ENCODE measurements around the gene TRABD2B. TPM values are rescaled to one million over a fixed set of nuclear protein-coding genes. Genes with fewer than 3 reads are reported as not detected.

Gene TRABD2B
- total RNA-seq, 1 donor from 2014 or later = not detected

DNA sequence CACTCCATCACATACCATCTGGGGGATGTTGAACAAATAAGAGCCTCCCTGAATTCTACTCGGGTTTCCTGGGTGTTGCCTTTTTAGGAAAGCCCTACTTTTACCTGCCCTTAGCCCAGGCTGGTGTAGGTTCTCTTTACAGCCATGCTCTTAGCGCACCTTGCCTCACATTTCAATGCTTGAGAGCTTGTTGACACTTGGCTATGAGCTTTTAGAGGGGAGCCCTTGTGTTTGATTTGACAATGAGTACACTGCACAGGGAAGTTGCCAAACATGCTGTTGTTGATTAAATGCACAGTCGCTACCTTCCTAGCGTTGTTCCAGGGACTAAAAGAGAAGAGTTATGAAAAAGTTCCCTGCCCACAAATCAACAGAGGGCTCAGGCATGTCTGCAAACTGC, 103.8 kb downstream of the TRABD2B start:
- DNase-seq (ENCODE audit: extremely low spot score, unreplicated experiment) = no peak
- no peaks in the 10 kb centered on the region for H3K36me3 Mint-ChIP-seq (ENCODE audit: unreplicated experiment)
- H3K4me1 Mint-ChIP-seq (ENCODE audit: unreplicated experiment) = no peaks in the 10 kb centered on the region
- H3K9me3 Mint-ChIP-seq (ENCODE audit: unreplicated experiment) = no peaks in the 10 kb centered on the region
- no peak overlapping the region for H3K27ac Mint-ChIP-seq (ENCODE audit: unreplicated experiment)
- H3K4me3 Mint-ChIP-seq (ENCODE audit: unreplicated experiment) = no peak overlapping the region
- TF ChIP-seq, protein P1, sequence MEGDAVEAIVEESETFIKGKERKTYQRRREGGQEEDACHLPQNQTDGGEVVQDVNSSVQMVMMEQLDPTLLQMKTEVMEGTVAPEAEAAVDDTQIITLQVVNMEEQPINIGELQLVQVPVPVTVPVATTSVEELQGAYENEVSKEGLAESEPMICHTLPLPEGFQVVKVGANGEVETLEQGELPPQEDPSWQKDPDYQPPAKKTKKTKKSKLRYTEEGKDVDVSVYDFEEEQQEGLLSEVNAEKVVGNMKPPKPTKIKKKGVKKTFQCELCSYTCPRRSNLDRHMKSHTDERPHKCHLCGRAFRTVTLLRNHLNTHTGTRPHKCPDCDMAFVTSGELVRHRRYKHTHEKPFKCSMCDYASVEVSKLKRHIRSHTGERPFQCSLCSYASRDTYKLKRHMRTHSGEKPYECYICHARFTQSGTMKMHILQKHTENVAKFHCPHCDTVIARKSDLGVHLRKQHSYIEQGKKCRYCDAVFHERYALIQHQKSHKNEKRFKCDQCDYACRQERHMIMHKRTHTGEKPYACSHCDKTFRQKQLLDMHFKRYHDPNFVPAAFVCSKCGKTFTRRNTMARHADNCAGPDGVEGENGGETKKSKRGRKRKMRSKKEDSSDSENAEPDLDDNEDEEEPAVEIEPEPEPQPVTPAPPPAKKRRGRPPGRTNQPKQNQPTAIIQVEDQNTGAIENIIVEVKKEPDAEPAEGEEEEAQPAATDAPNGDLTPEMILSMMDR (IDR thresholded peaks at IDR 0.05) = no peak
- H3K27me3 Mint-ChIP-seq (ENCODE audit: unreplicated experiment) = peaks cover 3% of the 10 kb centered on the region

DNA sequence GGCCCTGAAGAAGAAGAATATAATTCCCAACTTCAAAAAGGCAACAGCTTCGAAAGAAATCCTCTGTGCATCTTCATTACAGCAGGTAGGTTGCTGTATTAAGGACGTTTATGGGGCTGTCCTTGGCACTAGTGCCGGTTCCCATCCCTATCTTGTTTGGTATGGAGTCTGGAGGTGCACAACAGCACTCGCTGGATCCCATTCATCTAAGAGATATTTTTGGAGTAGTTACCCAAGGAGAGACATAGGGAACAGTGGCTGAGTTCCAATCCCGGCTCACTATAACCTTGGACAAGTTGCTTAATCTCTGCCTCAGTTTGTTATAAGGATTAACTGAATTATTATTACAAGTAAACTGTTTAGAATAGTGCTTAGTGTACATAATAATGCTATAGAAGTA, 106.4 kb downstream of the TRABD2B start:
- TF ChIP-seq, protein P1 (IDR thresholded peaks at IDR 0.05) = no peak
- DNase-seq (ENCODE audit: extremely low spot score, unreplicated experiment) = no peak
- Mint-ChIP-seq H3K27ac (ENCODE audit: unreplicated experiment) (no peak overlapping the region), H3K4me3 (ENCODE audit: unreplicated experiment) (no peak overlapping the region), H3K4me1 (ENCODE audit: unreplicated experiment) (no peaks in the 10 kb centered on the region), H3K27me3 (ENCODE audit: unreplicated experiment) (peaks cover 4% of the 10 kb centered on the region), H3K36me3 (ENCODE audit: unreplicated experiment) (no peaks in the 10 kb centered on the region), H3K9me3 (ENCODE audit: unreplicated experiment) (no peaks in the 10 kb centered on the region)

DNA sequence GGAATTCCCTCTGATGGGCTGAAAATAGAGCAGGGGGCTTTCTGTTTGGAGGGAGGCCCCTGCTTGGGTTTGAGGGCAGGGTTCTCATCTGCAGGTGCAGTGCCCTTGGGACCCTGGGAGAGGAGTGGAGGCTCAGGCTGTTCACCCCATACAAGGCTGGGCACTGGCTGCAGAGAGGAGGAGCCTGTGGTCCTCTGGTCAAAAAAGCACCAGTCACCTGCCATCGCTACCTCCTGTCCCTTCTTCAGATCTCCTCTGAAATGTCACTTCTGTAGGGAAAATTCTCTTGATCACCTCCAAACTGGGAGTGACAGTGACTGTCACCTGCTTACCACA, 108.9 kb downstream of the TRABD2B start:
- H3K9me3 Mint-ChIP-seq (ENCODE audit: unreplicated experiment) = no peaks in the 10 kb centered on the region
- no peak for DNase-seq (ENCODE audit: extremely low spot score, unreplicated experiment)
- TF ChIP-seq, protein P1 (IDR thresholded peaks at IDR 0.05) = no peak
- H3K27me3 Mint-ChIP-seq (ENCODE audit: unreplicated experiment) = peaks cover 11% of the 10 kb centered on the region
- no peaks in the 10 kb centered on the region for H3K4me1 Mint-ChIP-seq (ENCODE audit: unreplicated experiment)
- no peak overlapping the region for H3K27ac Mint-ChIP-seq (ENCODE audit: unreplicated experiment)
- no peaks in the 10 kb centered on the region for H3K36me3 Mint-ChIP-seq (ENCODE audit: unreplicated experiment)
- H3K4me3 Mint-ChIP-seq (ENCODE audit: unreplicated experiment) = no peak overlapping the region

GRCh38 chr1:47887475-47888293, 109.5 kb downstream of the TRABD2B start:
- TF ChIP-seq, protein P1 (IDR thresholded peaks at IDR 0.05) = no peak
- no peak overlapping the region for H3K4me3 Mint-ChIP-seq (ENCODE audit: unreplicated experiment)
- no peaks in the 10 kb centered on the region for H3K4me1 Mint-ChIP-seq (ENCODE audit: unreplicated experiment)
- H3K9me3 Mint-ChIP-seq (ENCODE audit: unreplicated experiment) = no peaks in the 10 kb centered on the region
- no peak overlapping the region for H3K27ac Mint-ChIP-seq (ENCODE audit: unreplicated experiment)
- DNase-seq (ENCODE audit: extremely low spot score, unreplicated experiment) = no peak
- peaks cover 11% of the 10 kb centered on the region for H3K27me3 Mint-ChIP-seq (ENCODE audit: unreplicated experiment)
- H3K36me3 Mint-ChIP-seq (ENCODE audit: unreplicated experiment) = no peaks in the 10 kb centered on the region

DNA sequence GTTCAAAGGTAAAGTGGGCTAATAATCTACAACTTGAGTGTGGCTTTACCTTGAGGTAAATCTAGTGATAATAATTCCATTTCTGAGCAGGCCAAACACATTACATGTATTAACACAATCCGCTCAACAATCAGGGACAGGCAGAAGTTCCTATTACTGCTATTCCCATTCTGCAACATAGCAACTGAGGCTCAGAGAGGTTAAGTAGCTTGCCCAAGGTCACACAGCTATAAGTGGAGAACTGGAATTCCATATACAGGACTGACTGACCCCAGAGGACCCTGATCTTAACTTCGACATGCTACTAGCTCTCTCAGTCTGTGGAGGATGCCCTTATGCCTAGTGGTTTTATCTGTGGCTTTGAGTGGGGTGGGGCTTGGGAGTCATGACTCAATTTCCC, 110.1 kb downstream of the TRABD2B start:
- DNase-seq (ENCODE audit: extremely low spot score, unreplicated experiment) = no peak
- peaks cover 4% of the 10 kb centered on the region for H3K4me1 Mint-ChIP-seq (ENCODE audit: unreplicated experiment)
- TF ChIP-seq, protein P1 (IDR thresholded peaks at IDR 0.05) = no peak
- H3K4me3 Mint-ChIP-seq (ENCODE audit: unreplicated experiment) = no peak overlapping the region
- no peaks in the 10 kb centered on the region for H3K9me3 Mint-ChIP-seq (ENCODE audit: unreplicated experiment)
- H3K36me3 Mint-ChIP-seq (ENCODE audit: unreplicated experiment) = no peaks in the 10 kb centered on the region
- H3K27ac Mint-ChIP-seq (ENCODE audit: unreplicated experiment) = no peak overlapping the region
- H3K27me3 Mint-ChIP-seq (ENCODE audit: unreplicated experiment) = peaks cover 11% of the 10 kb centered on the region

Data from osteocyte (in vitro differentiated cells).